Measurements from ENCODE around the gene CTPS1. TPM values are rescaled to one million over a fixed set of nuclear protein-coding genes. Genes with fewer than 3 reads are reported as not detected.

The CTPS1 gene
- total and polyA plus RNA-seq, 2 of the 13 experiments (the other 11 are each of a cell fraction or from before 2014, with no cell fraction given), result 9.6 to 42.8 TPM

DNA sequence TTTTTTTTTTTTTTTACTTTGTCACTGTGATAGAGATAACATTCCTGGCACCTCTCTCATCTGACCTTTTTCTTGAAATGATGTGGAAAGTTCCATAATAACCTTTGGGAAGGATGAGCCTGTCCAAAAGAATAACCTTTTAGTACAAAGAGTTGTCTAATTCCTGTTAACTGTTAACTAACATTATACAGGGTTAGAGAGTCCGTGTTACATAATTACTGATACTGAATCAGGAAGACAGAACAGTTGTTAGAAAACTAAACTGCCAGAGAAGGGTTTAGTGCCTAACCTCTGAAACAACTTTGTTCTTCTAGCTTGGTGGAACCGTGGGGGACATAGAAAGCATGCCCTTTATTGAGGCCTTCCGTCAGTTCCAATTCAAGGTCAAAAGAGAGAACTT, 8.8 kb downstream of the CTPS1 start (continued):
- TF ChIP-seq ZFP41 (CRISPR knock-in tag; IDR thresholded peaks at IDR 0.05; ENCODE audit: borderline replicate concordance), result no peak
- no peak for TF ChIP-seq ZNF660 (CRISPR knock-in tag; IDR thresholded peaks at IDR 0.05; ENCODE audit: borderline replicate concordance, low read depth)
- TF ChIP-seq ADNP (CRISPR knock-in tag; IDR thresholded peaks at IDR 0.05), result no peak
- TF ChIP-seq DNMT3B (CRISPR knock-in tag; conservative IDR thresholded peaks at IDR 0.05), result no peak
- TF ChIP-seq ZNF652 (CRISPR knock-in tag; IDR thresholded peaks at IDR 0.05; ENCODE audit: borderline replicate concordance, low read depth), result 0 out of 2 replicates have a peak, but pooled peaks have one; percentile 43
- TF ChIP-seq KMT2B (CRISPR knock-in tag; IDR thresholded peaks at IDR 0.05), result 0 out of 2 replicates have a peak, but pooled peaks have one; percentile 34
- no peak for TF ChIP-seq ZNF335 (CRISPR knock-in tag; IDR thresholded peaks at IDR 0.05)
- no peak for TF ChIP-seq HNRNPUL1 (IDR thresholded peaks at IDR 0.05; ENCODE audit: low read depth, low read length)
- TF ChIP-seq, protein P1, sequence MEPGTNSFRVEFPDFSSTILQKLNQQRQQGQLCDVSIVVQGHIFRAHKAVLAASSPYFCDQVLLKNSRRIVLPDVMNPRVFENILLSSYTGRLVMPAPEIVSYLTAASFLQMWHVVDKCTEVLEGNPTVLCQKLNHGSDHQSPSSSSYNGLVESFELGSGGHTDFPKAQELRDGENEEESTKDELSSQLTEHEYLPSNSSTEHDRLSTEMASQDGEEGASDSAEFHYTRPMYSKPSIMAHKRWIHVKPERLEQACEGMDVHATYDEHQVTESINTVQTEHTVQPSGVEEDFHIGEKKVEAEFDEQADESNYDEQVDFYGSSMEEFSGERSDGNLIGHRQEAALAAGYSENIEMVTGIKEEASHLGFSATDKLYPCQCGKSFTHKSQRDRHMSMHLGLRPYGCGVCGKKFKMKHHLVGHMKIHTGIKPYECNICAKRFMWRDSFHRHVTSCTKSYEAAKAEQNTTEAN (CRISPR knock-in tag; conservative IDR thresholded peaks at IDR 0.05), result no peak
- no peak for TF ChIP-seq ZNF136 (CRISPR knock-in tag; IDR thresholded peaks at IDR 0.05; ENCODE audit: low read depth)
- TF ChIP-seq HOXD1 (CRISPR knock-in tag; IDR thresholded peaks at IDR 0.05), result no peak
- TF ChIP-seq ARID2 (CRISPR knock-in tag; IDR thresholded peaks at IDR 0.05; ENCODE audit: borderline replicate concordance), result no peak
- TF ChIP-seq HNF4G (IDR thresholded peaks at IDR 0.05; ENCODE audit: borderline replicate concordance, low read depth, low read length), result 0 out of 2 replicates have a peak, but pooled peaks have one; percentile 9
- TF ChIP-seq HNF4G (CRISPR knock-in tag; IDR thresholded peaks at IDR 0.05; ENCODE audit: borderline replicate concordance, low read depth), result no peak
- TF ChIP-seq BHLHE40 (IDR thresholded peaks at IDR 0.05; ENCODE audit: low read length), result no peak
- TF ChIP-seq FOXJ3 (CRISPR knock-in tag; IDR thresholded peaks at IDR 0.05; ENCODE audit: borderline replicate concordance), result no peak
- no peak for TF ChIP-seq ZNF747 (CRISPR knock-in tag; IDR thresholded peaks at IDR 0.05; ENCODE audit: borderline replicate concordance)
- TF ChIP-seq ZNF256 (CRISPR knock-in tag; conservative IDR thresholded peaks at IDR 0.05), result no peak
- 0 out of 2 replicates have a peak, but pooled peaks have one; percentile 24 for TF ChIP-seq ZNF331 (CRISPR knock-in tag; IDR thresholded peaks at IDR 0.05)
- 0 out of 2 replicates have a peak, but pooled peaks have one; percentile 34 for TF ChIP-seq NCOR1 (IDR thresholded peaks at IDR 0.05; ENCODE audit: borderline replicate concordance, low read length)
- no peak for TF ChIP-seq ZNF75D (CRISPR knock-in tag; IDR thresholded peaks at IDR 0.05; ENCODE audit: borderline replicate concordance)
- no peak for TF ChIP-seq CREB1 (IDR thresholded peaks at IDR 0.05)
- peak; percentile 46; the same call in 1 of the 2 replicates for TF ChIP-seq CREB1 (CRISPR knock-in tag; IDR thresholded peaks at IDR 0.05)
- no peak for TF ChIP-seq SMAD9 (CRISPR knock-in tag; IDR thresholded peaks at IDR 0.05)
- TF ChIP-seq ZNF414 (CRISPR knock-in tag; IDR thresholded peaks at IDR 0.05), result no peak
- no peak for TF ChIP-seq MYC (CRISPR knock-in tag; IDR thresholded peaks at IDR 0.05; ENCODE audit: borderline replicate concordance)
- peak; percentile 33; the same call in 1 of the 2 replicates for TF ChIP-seq ELF1 (CRISPR knock-in tag; IDR thresholded peaks at IDR 0.05)
- no peak for TF ChIP-seq RAD51 (IDR thresholded peaks at IDR 0.05; ENCODE audit: borderline replicate concordance)
- no peak for TF ChIP-seq ZNF556 (CRISPR knock-in tag; IDR thresholded peaks at IDR 0.05; ENCODE audit: borderline replicate concordance)
- TF ChIP-seq MAZ (IDR thresholded peaks at IDR 0.05; ENCODE audit: borderline replicate concordance, low read depth, low read length), result no peak
- TF ChIP-seq MAZ (CRISPR knock-in tag; IDR thresholded peaks at IDR 0.05; ENCODE audit: low read depth), result no peak
- no peak for TF ChIP-seq THAP11 (CRISPR knock-in tag; IDR thresholded peaks at IDR 0.05)
